ENCODE data around the gene C1orf174.
A peak's percentile ranks its signal among the peaks of the same experiment; 100 is the strongest.

C1orf174 gene

GRCh38 chr1:3900969-3901529 lies 977 bp upstream of the C1orf174 start:
- H3K4me3 Mint-ChIP-seq, result peak overlapping the region; percentile 88

GRCh38 chr1:3899754-3900149 lies 320 bp downstream of the C1orf174 start:
- peak overlapping the region; percentile 99 for H3K27ac Mint-ChIP-seq
- H3K4me1 Mint-ChIP-seq (ENCODE audit: low read depth), result peaks cover 49% of the 10 kb centered on the region
- intact Hi-C loops (cut with micrococcal nuclease), result loop anchor here (1.0 to 2.0 kb wide), 3 partner anchors 8 to 103 kb away; partner anchors contain the start of genes CEP104, DFFB and LRRC47
- H3K27me3 Mint-ChIP-seq, result no peaks in the 10 kb centered on the region
- peaks cover 53% of the 10 kb centered on the region for H3K36me3 Mint-ChIP-seq (ENCODE audit: low read depth)
- peak overlapping the region; percentile 88 for H3K4me3 Mint-ChIP-seq
- H3K9me3 Mint-ChIP-seq, result peaks cover 19% of the 10 kb centered on the region

More at GRCh38 chr1:3900969-3901529, 977 bp upstream of the C1orf174 start:
- Mint-ChIP-seq H3K4me1 (ENCODE audit: low read depth) (peaks cover 53% of the 10 kb centered on the region), H3K27ac (peak overlapping the region; percentile 99), H3K9me3 (peaks cover 19% of the 10 kb centered on the region), H3K36me3 (ENCODE audit: low read depth) (peaks cover 40% of the 10 kb centered on the region), H3K27me3 (no peaks in the 10 kb centered on the region)
- intact Hi-C loops (cut with micrococcal nuclease), result loop anchor here (1.0 to 2.0 kb wide), 3 partner anchors 10 to 104 kb away; partner anchors contain the start of genes CEP104, DFFB and LRRC47

- intact Hi-C loops (cut with micrococcal nuclease), result no loop called here
- H3K27me3 Mint-ChIP-seq, result no peaks in the 10 kb centered on the region
- peak overlapping the region; percentile 88 for H3K4me3 Mint-ChIP-seq
- H3K4me1 Mint-ChIP-seq (ENCODE audit: low read depth), result peaks cover 55% of the 10 kb centered on the region
- peaks cover 19% of the 10 kb centered on the region for H3K9me3 Mint-ChIP-seq
- H3K36me3 Mint-ChIP-seq (ENCODE audit: low read depth), result peaks cover 59% of the 10 kb centered on the region
- H3K27ac Mint-ChIP-seq, result peak overlapping the region; percentile 99
These were observed 898 bp downstream of the C1orf174 start for GRCh38 chr1:3898994-3899753.

GRCh38 chr1:3898475-3898735 lies 1.7 kb downstream of the C1orf174 start:
- intact Hi-C loops (cut with micrococcal nuclease), result no loop called here
- no peaks in the 10 kb centered on the region for H3K27me3 Mint-ChIP-seq
- H3K9me3 Mint-ChIP-seq, result peaks cover 19% of the 10 kb centered on the region
- H3K4me1 Mint-ChIP-seq (ENCODE audit: low read depth), result peaks cover 55% of the 10 kb centered on the region
- H3K27ac Mint-ChIP-seq, result no peak overlapping the region
- H3K36me3 Mint-ChIP-seq (ENCODE audit: low read depth), result peaks cover 63% of the 10 kb centered on the region
- H3K4me3 Mint-ChIP-seq, result no peak overlapping the region

DNA sequence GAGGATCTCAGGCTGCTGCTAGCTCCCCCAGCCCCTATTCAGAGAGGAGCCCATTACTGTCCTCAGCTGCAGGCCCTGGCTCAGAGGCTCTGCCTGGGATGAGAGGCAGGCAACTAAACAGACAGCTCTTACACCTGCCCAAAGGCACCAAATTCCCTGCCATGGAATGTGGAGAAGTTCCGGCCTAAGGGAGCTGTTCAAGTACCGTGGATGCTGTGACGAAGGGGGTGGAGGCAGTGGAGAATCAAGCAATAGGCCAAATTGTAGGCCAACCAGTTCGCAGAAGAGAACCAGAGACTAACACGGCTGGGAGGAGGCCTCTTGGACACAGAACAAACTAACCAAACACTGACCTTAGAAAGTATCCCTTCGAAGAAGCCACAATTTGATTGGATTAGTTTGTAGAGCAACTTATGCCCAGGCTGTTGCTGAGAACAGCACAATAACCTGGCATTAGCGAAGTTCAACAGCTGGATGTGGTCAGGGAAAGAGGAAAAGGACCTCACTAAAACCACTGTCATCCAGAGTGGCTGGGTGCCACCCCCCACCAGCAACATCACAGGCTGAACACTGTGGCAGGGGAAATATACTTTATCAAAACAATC lies 3.6 kb downstream of the C1orf174 start:
- no peak overlapping the region for H3K4me3 Mint-ChIP-seq
- peaks cover 73% of the 10 kb centered on the region for H3K36me3 Mint-ChIP-seq (ENCODE audit: low read depth)
- H3K27me3 Mint-ChIP-seq, result no peaks in the 10 kb centered on the region
- intact Hi-C loops (cut with micrococcal nuclease), result no loop called here
- peaks cover 65% of the 10 kb centered on the region for H3K4me1 Mint-ChIP-seq (ENCODE audit: low read depth)
- peaks cover 19% of the 10 kb centered on the region for H3K9me3 Mint-ChIP-seq
- no peak overlapping the region for H3K27ac Mint-ChIP-seq

DNA sequence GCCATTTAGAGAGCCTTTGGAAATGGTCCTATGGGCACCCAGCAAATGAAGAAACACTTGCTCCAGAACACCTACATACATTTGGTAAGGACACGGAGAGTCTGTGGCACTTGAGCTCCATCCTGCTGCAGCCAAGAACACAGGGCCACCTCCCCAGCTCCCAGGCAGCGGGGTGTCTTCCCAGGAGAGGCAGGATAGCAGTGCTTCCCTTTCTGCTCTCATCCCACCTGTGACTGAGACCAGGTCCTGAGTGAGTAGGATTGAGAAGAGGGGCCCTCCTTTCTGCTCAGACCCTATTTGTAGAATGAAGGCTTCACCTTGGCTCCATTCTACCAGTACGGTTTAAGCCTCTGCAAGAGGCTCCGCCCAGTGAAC lies 4.1 kb downstream of the C1orf174 start:
- Mint-ChIP-seq H3K27ac (no peak overlapping the region), H3K4me3 (no peak overlapping the region), H3K9me3 (peaks cover 19% of the 10 kb centered on the region), H3K36me3 (ENCODE audit: low read depth) (peaks cover 73% of the 10 kb centered on the region), H3K4me1 (ENCODE audit: low read depth) (peaks cover 67% of the 10 kb centered on the region), H3K27me3 (no peaks in the 10 kb centered on the region)
- intact Hi-C loops (cut with micrococcal nuclease), result no loop called here

- Mint-ChIP-seq H3K27me3 (no peaks in the 10 kb centered on the region), H3K27ac (no peak overlapping the region), H3K9me3 (peaks cover 19% of the 10 kb centered on the region), H3K36me3 (ENCODE audit: low read depth) (peaks cover 73% of the 10 kb centered on the region), H3K4me1 (ENCODE audit: low read depth) (peaks cover 72% of the 10 kb centered on the region), H3K4me3 (no peak overlapping the region)
- intact Hi-C loops (cut with micrococcal nuclease), result no loop called here
These were observed 4.7 kb downstream of the C1orf174 start for GRCh38 chr1:3895279-3895950.

DNA sequence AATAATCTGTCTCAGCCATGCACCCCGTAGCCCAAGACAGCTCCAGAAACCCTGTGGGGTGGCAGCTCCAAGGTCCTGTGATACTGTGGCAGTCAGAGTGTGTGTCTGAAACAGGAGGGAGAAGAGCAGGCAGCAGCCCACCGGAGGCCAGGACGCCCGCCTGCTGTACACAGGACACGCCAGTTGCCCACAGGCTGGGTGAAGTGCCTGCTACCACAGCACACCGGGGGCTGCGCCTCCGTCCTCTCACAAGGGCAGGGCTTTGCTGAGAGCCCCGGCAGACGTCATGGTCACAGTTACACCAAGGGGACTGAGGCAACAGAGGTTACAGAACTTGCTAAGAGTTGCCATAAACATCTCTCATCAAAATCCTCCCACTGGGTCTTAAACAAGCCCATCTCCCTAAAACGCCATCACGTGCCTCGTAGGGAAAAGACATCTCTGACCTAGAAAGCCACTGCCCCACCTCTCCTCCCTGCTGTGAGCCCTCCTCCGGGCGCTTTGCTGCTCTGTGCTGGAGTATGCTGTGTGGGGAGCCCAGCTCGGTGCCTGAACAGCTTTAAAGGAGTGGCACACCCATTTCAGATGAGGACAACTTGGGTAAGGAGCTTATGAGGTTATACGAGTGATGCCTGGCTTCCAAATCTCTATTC lies 5.3 kb downstream of the C1orf174 start:
- Mint-ChIP-seq H3K27me3 (no peaks in the 10 kb centered on the region), H3K4me3 (no peak overlapping the region), H3K27ac (no peak overlapping the region), H3K4me1 (ENCODE audit: low read depth) (peaks cover 79% of the 10 kb centered on the region), H3K36me3 (ENCODE audit: low read depth) (peaks cover 73% of the 10 kb centered on the region), H3K9me3 (peaks cover 19% of the 10 kb centered on the region)
- intact Hi-C loops (cut with micrococcal nuclease), result no loop called here

DNA sequence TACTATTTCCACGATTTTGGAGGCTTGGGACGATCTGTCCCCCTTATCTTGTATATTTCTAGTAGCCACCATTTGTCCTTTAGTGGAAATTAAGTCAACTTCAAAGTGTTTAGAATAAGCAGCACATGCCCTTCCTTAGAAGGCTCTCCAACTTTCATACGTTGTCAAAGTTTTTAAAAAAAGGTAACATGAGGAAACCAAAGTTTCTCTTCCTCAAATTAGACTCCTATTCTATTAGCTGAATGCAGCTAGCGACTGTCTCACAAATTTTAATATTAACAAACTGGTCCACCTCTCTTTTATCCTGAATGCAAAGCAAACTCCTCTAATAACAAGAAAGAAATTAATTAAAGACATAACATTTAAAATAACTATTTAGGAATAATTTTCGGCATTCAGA lies 6.9 kb downstream of the C1orf174 start:
- Mint-ChIP-seq H3K9me3 (peaks cover 13% of the 10 kb centered on the region), H3K36me3 (ENCODE audit: low read depth) (peaks cover 79% of the 10 kb centered on the region), H3K4me1 (ENCODE audit: low read depth) (peaks cover 67% of the 10 kb centered on the region), H3K27ac (no peak overlapping the region), H3K4me3 (no peak overlapping the region), H3K27me3 (no peaks in the 10 kb centered on the region)
- intact Hi-C loops (cut with micrococcal nuclease), result no loop called here

DNA sequence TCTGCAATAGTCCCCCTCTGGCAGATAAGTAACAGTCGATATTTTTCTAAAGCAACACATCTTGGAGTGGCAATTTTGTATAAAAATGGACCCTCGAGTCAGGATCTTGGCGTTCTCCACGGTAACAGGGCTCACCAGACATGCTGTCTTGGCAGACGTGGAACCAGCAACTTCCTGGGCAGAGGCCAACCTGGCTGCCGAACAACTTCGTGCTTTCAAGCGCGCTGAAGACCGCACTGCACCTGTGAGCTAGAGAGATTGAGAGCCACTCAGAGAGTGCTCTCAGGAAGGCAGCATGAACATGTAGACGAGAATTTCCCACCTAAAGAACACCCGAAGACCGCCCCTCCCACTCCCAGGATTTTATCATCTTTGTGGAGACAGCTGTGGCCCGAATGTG lies 7.3 kb downstream of the C1orf174 start:
- Mint-ChIP-seq H3K9me3 (peaks cover 9% of the 10 kb centered on the region), H3K36me3 (ENCODE audit: low read depth) (peaks cover 79% of the 10 kb centered on the region), H3K4me3 (no peak overlapping the region), H3K27me3 (no peaks in the 10 kb centered on the region), H3K27ac (no peak overlapping the region), H3K4me1 (ENCODE audit: low read depth) (peaks cover 63% of the 10 kb centered on the region)
- intact Hi-C loops (cut with micrococcal nuclease), result no loop called here

DNA sequence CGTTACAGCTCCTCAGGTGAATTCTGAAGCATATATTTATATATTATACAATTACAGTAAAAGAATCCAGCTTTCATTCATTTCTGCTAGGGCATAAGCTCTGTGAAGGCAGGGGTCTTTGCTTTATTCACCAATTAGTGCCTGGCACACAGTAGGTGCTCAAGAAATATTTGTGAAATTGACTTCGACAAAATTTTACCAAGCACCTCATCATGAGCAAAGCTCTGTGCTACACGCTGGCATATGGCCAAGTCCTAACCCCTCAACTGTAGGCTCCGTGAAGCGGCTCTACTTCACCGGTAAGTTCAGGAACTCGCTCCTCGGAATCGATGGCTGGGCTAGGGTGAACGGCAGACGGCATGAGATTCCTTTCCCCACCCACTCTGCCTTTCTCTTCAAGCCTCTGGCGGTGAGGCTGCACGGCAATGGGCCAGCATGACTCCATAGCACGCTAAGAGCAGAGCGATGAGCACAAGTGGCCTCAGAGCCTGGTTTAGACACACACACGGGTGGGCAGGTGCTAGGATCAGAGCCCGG lies 8.7 kb downstream of the C1orf174 start:
- intact Hi-C loops (cut with micrococcal nuclease), result loop anchor here (1.0 to 2.0 kb wide), 2 partner anchors 9 to 35 kb away; partner anchors contain the start of genes C1orf174, CEP104 and DFFB

GRCh38 chr1:3890389-3891328 lies 9.4 kb downstream of the C1orf174 start:
- Mint-ChIP-seq H3K4me1 (ENCODE audit: low read depth) (peaks cover 44% of the 10 kb centered on the region), H3K27ac (peak overlapping the region; percentile 74), H3K36me3 (ENCODE audit: low read depth) (peaks cover 82% of the 10 kb centered on the region), H3K27me3 (no peaks in the 10 kb centered on the region), H3K9me3 (no peaks in the 10 kb centered on the region), H3K4me3 (peak overlapping the region; percentile 23)
- intact Hi-C loops (cut with micrococcal nuclease), result loop anchor here (1.0 to 2.0 kb wide), 2 partner anchors 10 to 34 kb away; partner anchors contain the start of genes C1orf174, CEP104 and DFFB

More for the DNA sequence above, 8.7 kb downstream of the C1orf174 start:
- Mint-ChIP-seq H3K27ac (peak overlapping the region; percentile 70), H3K36me3 (ENCODE audit: low read depth) (peaks cover 82% of the 10 kb centered on the region), H3K4me3 (peak overlapping the region; percentile 34), H3K9me3 (no peaks in the 10 kb centered on the region), H3K27me3 (no peaks in the 10 kb centered on the region), H3K4me1 (ENCODE audit: low read depth) (peaks cover 50% of the 10 kb centered on the region)

Data from dendritic cell treated with granulocyte-macrophage colony-stimulating factor and Interleukin-4, amounts not matched to agents 40 ng/mL and 50 ng/mL, for 4 days (primary cell).